SK-N-MC (cell line): ENCODE data around the gene GSAP.
"Not testable (repeated sequence)": the region's sequence is repeated elsewhere in the genome, so short reads cannot be mapped to it uniquely, and the experiment has no call there.

ENCODE experiments used
- DNase-seq: peaks from one replicate; pipeline ENCODE4 v3.0.0-alpha.2; 2011; ENCODE audit warnings: low read depth, low spot score
- H3K27ac ChIP-seq: fragments of 200-600 bp; sonication (generic); 2 replicates; pipeline ENCODE4 v1.5.1; 2016; ENCODE audit warnings: mixed run types
- H3K36me3 ChIP-seq: fragments of 200-600 bp; sonication (generic); 2 replicates; pipeline ENCODE4 v1.6.1; 2017; ENCODE audit warnings: antibody characterized with exemption, low read length, mixed read lengths; ENCODE audit not compliant: insufficient read depth
- H3K4me3 ChIP-seq: fragments of 200-600 bp; sonication (generic); 2 replicates; pipeline ENCODE4 v1.5.1; 2016
- H3K9ac ChIP-seq: fragments of 200-600 bp; sonication (generic); 2 replicates; pipeline ENCODE4 v1.8.0; 2017; ENCODE audit warnings: mixed run types, mixed read lengths; ENCODE audit not compliant: insufficient read length
- H3K9me3 ChIP-seq: fragments of 200-600 bp; sonication (generic); 2 replicates; pipeline ENCODE4 v1.6.1; 2017; ENCODE audit warnings: low read depth, mild to moderate bottlenecking, antibody characterized with exemption, low read length, moderate library complexity, mixed read lengths
- EZH2 ChIP-seq: fragments of 200-600 bp; sonication (generic); IDR thresholded peaks from one replicate; pipeline ENCODE4 v1.6.1; 2017; ENCODE audit warnings: antibody characterized with exemption
- FOXP2 ChIP-seq: optimal IDR thresholded peaks from 2 replicates; pipeline ENCODE3; 2011; ENCODE audit warnings: mild to moderate bottlenecking, moderate library complexity; ENCODE audit not compliant: insufficient read depth; ENCODE audit errors: extremely low read length, control extremely low read depth
- POLR2AphosphoS5 ChIP-seq: IDR thresholded peaks from 2 replicates; pipeline ENCODE4 v1.6.1; 2012; ENCODE audit warnings: mild to moderate bottlenecking, low read depth, low read length, borderline replicate concordance

Gene GSAP

GRCh38 chr7:77415823-77416620 is at the start of gene GSAP:
GSAP (minus strand) TSS chr7:77416349; CDS start chr7:77416321, 28 bp downstream.
- no peak for DNase-seq
- Histone ChIP-seq H3K27ac (no peak within 1 kb of the TSS), H3K9me3 (no peaks in the 10 kb centered on the region), H3K36me3 (no peaks in the 10 kb centered on the region), H3K4me3 (peak within 1 kb of the TSS; percentile 40), H3K9ac (no peak within 1 kb of the TSS)
- TF ChIP-seq FOXP2 (no peak), EZH2 (no peak), POLR2AphosphoS5 (no peak)

- no peaks in the 10 kb centered on the region for H3K9me3 ChIP-seq
- H3K9ac ChIP-seq: no peak overlapping the region
- no peaks in the 10 kb centered on the region for H3K36me3 ChIP-seq
- H3K27ac ChIP-seq: no peak overlapping the region
- DNase-seq: no peak
- TF ChIP-seq POLR2AphosphoS5: no peak
- no peak for TF ChIP-seq FOXP2
- no peak for TF ChIP-seq EZH2
- no peak overlapping the region for H3K4me3 ChIP-seq
Observed at GRCh38 chr7:77465256-77465655, 49.1 kb upstream of the GSAP start.

- H3K9ac ChIP-seq: no peak overlapping the region
- H3K27ac ChIP-seq: no peak overlapping the region
- TF ChIP-seq FOXP2: no peak
- no peak for TF ChIP-seq EZH2
- no peak for TF ChIP-seq POLR2AphosphoS5
- no peaks in the 10 kb centered on the region for H3K9me3 ChIP-seq
- no peaks in the 10 kb centered on the region for H3K36me3 ChIP-seq
- DNase-seq: no peak
- no peak overlapping the region for H3K4me3 ChIP-seq
Observed at GRCh38 chr7:77464589-77464988, 48.4 kb upstream of the GSAP start.

GRCh38 chr7:77463632-77464031 is 47.5 kb upstream of the GSAP start:
- H3K9ac ChIP-seq, H3K4me3 ChIP-seq, H3K27ac ChIP-seq, DNase-seq, H3K36me3 ChIP-seq, H3K9me3 ChIP-seq: not testable (repeated sequence)

- Histone ChIP-seq H3K9ac (no peak overlapping the region), H3K4me3 (no peak overlapping the region), H3K36me3 (no peaks in the 10 kb centered on the region), H3K27ac (no peak overlapping the region), H3K9me3 (no peaks in the 10 kb centered on the region)
- no peak for TF ChIP-seq EZH2
- TF ChIP-seq FOXP2: no peak
- TF ChIP-seq POLR2AphosphoS5: no peak
- no peak for DNase-seq
Observed at GRCh38 chr7:77461842-77462241, 45.7 kb upstream of the GSAP start.

- Histone ChIP-seq H3K9me3 (no peaks in the 10 kb centered on the region), H3K4me3 (no peak overlapping the region), H3K27ac (no peak overlapping the region), H3K36me3 (no peaks in the 10 kb centered on the region), H3K9ac (no peak overlapping the region)
- TF ChIP-seq FOXP2: no peak
- DNase-seq: no peak
Observed at GRCh38 chr7:77461246-77461645, 45.1 kb upstream of the GSAP start.

- H3K9ac ChIP-seq: no peak overlapping the region
- H3K27ac ChIP-seq: no peak overlapping the region
- no peaks in the 10 kb centered on the region for H3K36me3 ChIP-seq
- no peak overlapping the region for H3K4me3 ChIP-seq
- DNase-seq: no peak
- TF ChIP-seq EZH2 (no peak), POLR2AphosphoS5 (no peak), FOXP2 (no peak)
- no peaks in the 10 kb centered on the region for H3K9me3 ChIP-seq
Observed at GRCh38 chr7:77460057-77460486, 43.9 kb upstream of the GSAP start.

- no peak overlapping the region for H3K4me3 ChIP-seq
- no peak overlapping the region for H3K9ac ChIP-seq
- H3K36me3 ChIP-seq: no peaks in the 10 kb centered on the region
- TF ChIP-seq POLR2AphosphoS5: no peak
- no peak for TF ChIP-seq FOXP2
- no peak for TF ChIP-seq EZH2
- H3K9me3 ChIP-seq: no peaks in the 10 kb centered on the region
- DNase-seq: no peak
- no peak overlapping the region for H3K27ac ChIP-seq
Observed at GRCh38 chr7:77459311-77459726, 43.2 kb upstream of the GSAP start.

- DNase-seq: no peak
- Histone ChIP-seq H3K9ac (no peak overlapping the region), H3K4me3 (no peak overlapping the region), H3K36me3 (no peaks in the 10 kb centered on the region), H3K9me3 (no peaks in the 10 kb centered on the region), H3K27ac (no peak overlapping the region)
- no peak for TF ChIP-seq EZH2
- TF ChIP-seq FOXP2: no peak
- no peak for TF ChIP-seq POLR2AphosphoS5
Observed at GRCh38 chr7:77458786-77459185, 42.6 kb upstream of the GSAP start.
